Gastrocnemius medialis (tissue), 4 donors: Measurements from ENCODE around the gene DUSP22. TPM values are rescaled to one million over a fixed set of nuclear protein-coding genes. Genes with fewer than 3 reads are reported as not detected.

ENCODE experiments used
- ATAC-seq, 2 donors: fragments of 150-250 bp; one replicate each; pipeline ENCODE4 v1.9.1; 2016
- DNase-seq, 2 donors: peaks; one replicate each; pipeline ENCODE4 v3.0.0-alpha.2; 2019
- H3K27ac ChIP-seq, 4 donors: fragments of 200-600 bp; sonication (generic); 1 replicate in 1 of 4; 2 replicates in 3 of 4; pipeline ENCODE4 v1.5.1; 2016 to 2018; ENCODE audit warnings: mild to moderate bottlenecking in 2 of 4, moderate library complexity in 1 of 4
- H3K27me3 ChIP-seq, 3 donors: fragments of 200-600 bp; sonication (generic) in 2 of 3; 1 replicate in 1 of 3; 2 replicates in 2 of 3; pipeline versions ENCODE4 v1.5.1 to v1.6.0; 2016 to 2019; ENCODE audit warnings: mild to moderate bottlenecking in 1 of 3, moderate library complexity in 1 of 3
- H3K36me3 ChIP-seq, 2 donors: fragments of 200-600 bp; sonication (generic) in 1 of 2; one replicate each; pipeline ENCODE4 v1.5.1; 2017 to 2018
- H3K4me1 ChIP-seq, 2 donors: fragments of 200-600 bp; sonication (generic) in 1 of 2; one replicate each; pipeline ENCODE4 v1.5.1; 2016 to 2017; ENCODE audit warnings: mild to moderate bottlenecking in 2 of 2
- H3K4me3 ChIP-seq, 4 donors: fragments of 200-600 bp; sonication (generic) in 3 of 4; 1 replicate in 1 of 4; 2 replicates in 3 of 4; pipeline ENCODE4 v1.5.1; 2016 to 2019; ENCODE audit warnings: mild to moderate bottlenecking in 2 of 4
- H3K9me3 ChIP-seq, 3 donors: fragments of 200-600 bp; sonication (generic) in 2 of 3; 1 replicate in 1 of 3; 2 replicates in 2 of 3; pipeline ENCODE4 v1.5.1; 2016 to 2019
- CTCF ChIP-seq, 5 experiments: fragments of 450-650 bp in 3 of 5; fragments of 200-600 bp in 2 of 5; sonication (generic) in 2 of 5; IDR thresholded peaks in 4 of 5; conservative IDR thresholded peaks in 1 of 5; 1 replicate in 4 of 5; 2 replicates in 1 of 5; pipeline ENCODE4 v1.5.1; 2016 to 2019; ENCODE audit warnings: antibody characterized with exemption in 5 of 5, mild to moderate bottlenecking in 3 of 5, moderate library complexity in 3 of 5
- POLR2A ChIP-seq, 2 donors: fragments of 450-650 bp; IDR thresholded peaks; one replicate each; pipeline ENCODE4 v1.6.1; 2017; ENCODE audit warnings: antibody characterized with exemption in 2 of 2, mild to moderate bottlenecking in 2 of 2, moderate library complexity in 2 of 2
- in situ Hi-C, 4 donors: fragments of 200-750 bp; cut with MboI; loops; one replicate each; pipeline versions ENCODE4 v1.15.0 to v1.8.0; 2017; ENCODE audit warnings: low sequenced_read_pairs in 4 of 4
- intact Hi-C: fragments of 100-400 bp; cut with DNase I; formaldehyde crosslinking; loops from one replicate; pipeline ENCODE4 v1.15.1; 2023; ENCODE audit warnings: low total_unique reads
- total RNA-seq, 4 donors: library from RNA; depleted of rRNA; stranded (reverse); fragments of >200 nt; gene quantifications; one replicate each; pipeline versions ENCODE4 v1.1.0 to v1.2.3, GENCODE V29; 2016

The DUSP22 gene
- total RNA-seq, 4 donors from 2014 or later = 53.4 to 70.7 (median 61.3) TPM

- Histone ChIP-seq H3K27ac (no peak overlapping the region), H3K27me3 (peaks cover 66 to 81% (median 74%) of the 10 kb centered on the region in 3 donors)
- no peak for ATAC-seq
Measured at GRCh38 chr6:392441-393390, 100.4 kb downstream of the DUSP22 start.

GRCh38 chr6:393391-394221, 101.3 kb downstream of the DUSP22 start:
- no peak for DNase-seq
- peaks cover 66 to 80% (median 75%) of the 10 kb centered on the region in 3 donors for H3K27me3 ChIP-seq
- peak overlapping the region in 3 of 4 donors; percentile 19 to 45 (median 21) for H3K4me3 ChIP-seq

More at GRCh38 chr6:392441-393390, 100.4 kb downstream of the DUSP22 start:
- intact Hi-C loops = no loop called here
- in situ Hi-C loops = no loop called here
- H3K4me3 ChIP-seq = peak overlapping the region; percentile 31 to 49 (median 42)
- H3K9me3 ChIP-seq = no peaks in the 10 kb centered on the region
- TF ChIP-seq CTCF (IDR thresholded peaks at IDR 0.05 in 4 of 5, conservative IDR thresholded peaks at IDR 0.05 in 1 of 5) (no peak), POLR2A (IDR thresholded peaks at IDR 0.05) (no peak)
- H3K36me3 ChIP-seq = no peaks in the 10 kb centered on the region
- no peak for DNase-seq
- peaks cover 5 to 20% of the 10 kb centered on the region in 2 donors for H3K4me1 ChIP-seq

GRCh38 chr6:394641-395289, 102.5 kb downstream of the DUSP22 start:
- peaks cover 57 to 74% (median 64%) of the 10 kb centered on the region in 3 donors for H3K27me3 ChIP-seq
- H3K27ac ChIP-seq = no peak overlapping the region
- peaks cover 5 to 20% of the 10 kb centered on the region in 2 donors for H3K4me1 ChIP-seq
- H3K4me3 ChIP-seq = no peak overlapping the region
- ATAC-seq (no peak), DNase-seq (no peak)
- intact Hi-C loops = no loop called here
- H3K36me3 ChIP-seq = no peaks in the 10 kb centered on the region
- in situ Hi-C loops = no loop called here
- H3K9me3 ChIP-seq = no peaks in the 10 kb centered on the region
- TF ChIP-seq CTCF (IDR thresholded peaks at IDR 0.05 in 4 of 5, conservative IDR thresholded peaks at IDR 0.05 in 1 of 5) (no peak), POLR2A (IDR thresholded peaks at IDR 0.05) (no peak)

More at GRCh38 chr6:393391-394221, 101.3 kb downstream of the DUSP22 start:
- intact Hi-C loops (no loop called here), in situ Hi-C loops (no loop called here)
- Histone ChIP-seq H3K9me3 (no peaks in the 10 kb centered on the region), H3K36me3 (no peaks in the 10 kb centered on the region), H3K27ac (no peak overlapping the region), H3K4me1 (peaks cover 5 to 20% of the 10 kb centered on the region in 2 donors)
- no peak for ATAC-seq
- TF ChIP-seq CTCF (IDR thresholded peaks at IDR 0.05 in 4 of 5, conservative IDR thresholded peaks at IDR 0.05 in 1 of 5) = no peak
- no peak for TF ChIP-seq POLR2A (IDR thresholded peaks at IDR 0.05)

- peaks cover 49 to 69% (median 56%) of the 10 kb centered on the region in 3 donors for H3K27me3 ChIP-seq
- H3K36me3 ChIP-seq = no peaks in the 10 kb centered on the region
- H3K27ac ChIP-seq = no peak overlapping the region
- peaks cover 5 to 20% of the 10 kb centered on the region in 2 donors for H3K4me1 ChIP-seq
- in situ Hi-C loops (no loop called here), intact Hi-C loops (no loop called here)
- no peak overlapping the region for H3K4me3 ChIP-seq
- H3K9me3 ChIP-seq = no peaks in the 10 kb centered on the region
- DNase-seq (no peak), ATAC-seq (no peak)
- TF ChIP-seq POLR2A (IDR thresholded peaks at IDR 0.05) (no peak), CTCF (IDR thresholded peaks at IDR 0.05 in 4 of 5, conservative IDR thresholded peaks at IDR 0.05 in 1 of 5) (no peak)
Measured at GRCh38 chr6:395432-396125, 103.3 kb downstream of the DUSP22 start.
